A549 (cell line): ENCODE results near the gene TNS1. TPM values are rescaled to one million over a fixed set of nuclear protein-coding genes. Genes with fewer than 3 reads are reported as not detected.

Experiments
- ATAC-seq, 2 experiments: fragments of 200-7000 bp in 1 of 2; fragments of >200 bp in 1 of 2; cut with Nextera tagmentation in 1 of 2; cut with Tn5 transposase in 1 of 2; 3 replicates each; pipeline versions ENCODE4 v1.8.0 to v1.9.1; 2018 to 2020; ENCODE audit warnings: mild to moderate bottlenecking in 1 of 2, moderate library complexity in 1 of 2
- CTCF ChIA-PET: fragments of 300-600 bp; sonication (Branson Sonifier 250); formaldehyde crosslinking; extraction: SDS; loops from one replicate; lab custom pipeline; 2021; ENCODE audit warnings: antibody characterized with exemption, inconsistent platforms; lab: Yijun Ruan, JAX
- POLR2A ChIA-PET: fragments of 350-600 bp; formaldehyde crosslinking; extraction: SDS; loops from one replicate; lab custom pipeline; 2021; ENCODE audit warnings: antibody characterized with exemption, inconsistent platforms; lab: Yijun Ruan, JAX
- DNase-seq, 2 experiments: peaks; one replicate each; pipeline versions ENCODE4 v3.0.0 to v3.0.0-alpha.2; 2011 to 2016; ENCODE audit warnings: low read depth in 1 of 2, low spot score in 1 of 2
- FAIRE-seq: peaks from 2 replicates; lab custom pipeline; 2011; peaks lifted over from hg19 to GRCh38; lab: Jason Lieb, UNC
- H3K27ac ChIP-seq, 2 experiments: fragments of >200 bp; sonication (Bioruptor Twin); formaldehyde crosslinking; 3 replicates each; pipeline ENCODE4 v1.5.1; 2016 to 2017
- H3K4me1 ChIP-seq: fragments of >200 bp; sonication (Bioruptor Twin); formaldehyde crosslinking; 3 replicates; pipeline ENCODE4 v1.6.1; 2016
- H3K4me2 ChIP-seq: fragments of >200 bp; sonication (Bioruptor Twin); formaldehyde crosslinking; 3 replicates; pipeline ENCODE4 v1.6.1; 2016
- H3K4me3 ChIP-seq: fragments of >200 bp; sonication (Bioruptor Twin); formaldehyde crosslinking; 3 replicates; pipeline ENCODE4 v1.5.1; 2016
- H3K9me3 ChIP-seq: fragments of >200 bp; sonication (Bioruptor Twin); formaldehyde crosslinking; 3 replicates; pipeline ENCODE4 v1.6.1; 2016
- BHLHE40 ChIP-seq: IDR thresholded peaks from 2 replicates; pipeline ENCODE4 v1.6.1; 2012; ENCODE audit warnings: low read depth, low read length, inconsistent platforms
- CEBPB ChIP-seq, 2 experiments: fragments of >200 bp in 1 of 2; sonication (Bioruptor Twin) in 1 of 2; formaldehyde crosslinking in 1 of 2; IDR thresholded peaks; 2 replicates each; pipeline ENCODE4 v1.6.1; 2012 to 2016
- EHMT2 ChIP-seq: fragments of 200-600 bp; sonication (generic); IDR thresholded peaks from 2 replicates; pipeline ENCODE4 v1.6.1; 2016; ENCODE audit warnings: antibody characterized with exemption, low read depth, mild to moderate bottlenecking, moderate library complexity
- EP300 ChIP-seq, 2 experiments: fragments of >200 bp; sonication (Bioruptor Twin); formaldehyde crosslinking; IDR thresholded peaks; 2 replicates in 1 of 2; 3 replicates in 1 of 2; pipeline ENCODE4 v1.6.1; 2016 to 2017
- ESRRA ChIP-seq: fragments of 150-350 bp; IDR thresholded peaks from 2 replicates; pipeline ENCODE4 v1.6.1; 2014; ENCODE audit warnings: mild to moderate bottlenecking, low read length, borderline replicate concordance
- FOSL2 ChIP-seq, 2 experiments: fragments of 450-650 bp in 1 of 2; fragments of >200 bp in 1 of 2; sonication (Bioruptor Twin) in 1 of 2; formaldehyde crosslinking; IDR thresholded peaks; 2 replicates each; pipeline versions ENCODE4 v1.5.0 to v1.6.1; 2016 to 2020; ENCODE audit warnings: mild to moderate bottlenecking in 1 of 2, moderate library complexity in 1 of 2
- GATA3 ChIP-seq: IDR thresholded peaks from 2 replicates; pipeline ENCODE4 v1.6.1; 2012; ENCODE audit warnings: borderline replicate concordance
- HDAC2 ChIP-seq: fragments of 200-600 bp; sonication (generic); IDR thresholded peaks from 2 replicates; pipeline ENCODE4 v1.6.1; 2016
- HES2 ChIP-seq: fragments of >200 bp; sonication (Bioruptor Twin); formaldehyde crosslinking; IDR thresholded peaks from 2 replicates; pipeline ENCODE4 v1.6.1; 2016
- JUNB ChIP-seq: fragments of >200 bp; sonication (Bioruptor Twin); formaldehyde crosslinking; IDR thresholded peaks from 2 replicates; pipeline ENCODE4 v1.6.1; 2016
- KDM1A ChIP-seq: fragments of 200-600 bp; sonication (generic); IDR thresholded peaks from 2 replicates; pipeline ENCODE4 v1.6.1; 2016; ENCODE audit warnings: low read depth, mild to moderate bottlenecking
- MAX ChIP-seq: IDR thresholded peaks from 2 replicates; pipeline ENCODE4 v1.6.1; 2012
- NR3C1 ChIP-seq: fragments of >200 bp; sonication (Bioruptor Twin); formaldehyde crosslinking; IDR thresholded peaks from 3 replicates; pipeline ENCODE4 v1.6.1; 2017
- PBX3 ChIP-seq: IDR thresholded peaks from 2 replicates; pipeline ENCODE4 v1.6.1; 2012
- POLR2A ChIP-seq: IDR thresholded peaks from 2 replicates; pipeline ENCODE4 v1.6.1; 2012; ENCODE audit warnings: mild to moderate bottlenecking, low read length
- RAD21 ChIP-seq, 2 experiments: fragments of >200 bp in 1 of 2; sonication (Bioruptor Twin) in 1 of 2; formaldehyde crosslinking in 1 of 2; IDR thresholded peaks in 1 of 2; conservative IDR thresholded peaks in 1 of 2; 2 replicates in 1 of 2; 3 replicates in 1 of 2; pipeline ENCODE4 v1.6.1; 2012 to 2018; ENCODE audit warnings: inconsistent platforms in 1 of 2
- RCOR1 ChIP-seq: fragments of 150-350 bp; IDR thresholded peaks from 2 replicates; pipeline ENCODE4 v1.6.1; 2014; ENCODE audit warnings: antibody characterized with exemption, low read length, low read depth
- RFX5 ChIP-seq: fragments of 450-650 bp; IDR thresholded peaks from 2 replicates; pipeline ENCODE4 v1.7.1; 2014; ENCODE audit warnings: antibody characterized with exemption, mild to moderate bottlenecking, moderate library complexity
- RNF2 ChIP-seq: fragments of 200-600 bp; sonication (generic); IDR thresholded peaks from 2 replicates; pipeline ENCODE4 v1.6.1; 2016; ENCODE audit warnings: low read depth, mild to moderate bottlenecking, antibody characterized with exemption, moderate library complexity, borderline replicate concordance
- SMC3 ChIP-seq: fragments of >200 bp; sonication (Bioruptor Twin); formaldehyde crosslinking; IDR thresholded peaks from 3 replicates; pipeline ENCODE4 v1.6.1; 2018; ENCODE audit warnings: inconsistent platforms
- SREBF2 ChIP-seq: fragments of 450-650 bp; IDR thresholded peaks from 2 replicates; pipeline ENCODE4 v1.6.1; 2014; ENCODE audit warnings: mild to moderate bottlenecking, moderate library complexity
- ZSCAN20 ChIP-seq: fragments of 250-450 bp; sonication (Bioruptor Pico); IDR thresholded peaks from 2 replicates; pipeline ENCODE4 v1.8.0; 2022; ENCODE audit warnings: mild to moderate bottlenecking, moderate library complexity
- WGBS: methylation state at CpG from one replicate; pipeline ENCODE4 v1.1.6; 2017; ENCODE audit errors: missing lambda C conversion rate; 5-methylcytosine and 5-hydroxymethylcytosine counted together
- polyA plus RNA-seq, 4 experiments: library from polyadenylated mRNA; depleted of rRNA in 3 of 4; stranded (reverse); fragments of >200 nt; fragmentation: RNase III in 1 of 4; extraction: RNeasy Plus Mini Kit Qiagen cat#74134 plus additional on column Dnase treatment in 1 of 4; gene quantifications; 2 replicates in 3 of 4; 3 replicates in 1 of 4; pipeline ENCODE4 v1.2.3, GENCODE V29; 2011 to 2017

Gene TNS1
- polyA plus RNA-seq, 2 of the 4 experiments (the other 2 are of a cell fraction): 4.9 to 10.6 TPM

- CTCF ChIA-PET: interaction anchor here (1.5 to 1.7 kb wide), 3 partner anchors 7 to 1066 kb away, joined by 3 to 6 read pairs (median 4); no protein-coding TSS in a partner anchor
- Histone ChIP-seq H3K4me2 (no peak overlapping the region), H3K4me3 (no peak overlapping the region), H3K9me3 (no peaks in the 10 kb centered on the region), H3K4me1 (no peaks in the 10 kb centered on the region), H3K27ac (no peak overlapping the region)
- WGBS: 42% methylated on average over 5 of the region's 5 CpGs
- FAIRE-seq (no peak), DNase-seq (no peak), ATAC-seq (no peak)
- POLR2A ChIA-PET: no interaction called here
- TF ChIP-seq ZSCAN20 (CRISPR knock-in tag): no peak
- TF ChIP-seq HES2: no peak
- TF ChIP-seq PBX3: no peak
- no peak for TF ChIP-seq RAD21 (conservative IDR thresholded peaks at IDR 0.05 in 1 of 2, IDR thresholded peaks at IDR 0.05 in 1 of 2)
- no peak for TF ChIP-seq GATA3
- TF ChIP-seq BHLHE40: no peak
- no peak for TF ChIP-seq ESRRA
- TF ChIP-seq RNF2: no peak
- TF ChIP-seq SREBF2: no peak
- TF ChIP-seq NR3C1: no peak
- no peak for TF ChIP-seq EP300 (IDR thresholded peaks at IDR 0.05)
- no peak for TF ChIP-seq FOSL2 (IDR thresholded peaks at IDR 0.05)
- no peak for TF ChIP-seq FOSL2 (CRISPR knock-in tag; IDR thresholded peaks at IDR 0.05)
- no peak for TF ChIP-seq JUNB
- no peak for TF ChIP-seq KDM1A
- no peak for TF ChIP-seq EHMT2
- no peak for TF ChIP-seq HDAC2
- no peak for TF ChIP-seq RFX5
- TF ChIP-seq CEBPB (IDR thresholded peaks at IDR 0.05): no peak
- TF ChIP-seq MAX: no peak
- TF ChIP-seq RCOR1: no peak
Observed at GRCh38 chr2:217755027-217755745, 247.6 kb downstream of the TNS1 start.

GRCh38 chr2:217753460-217754200, 249.2 kb downstream of the TNS1 start:
- POLR2A ChIA-PET: no interaction called here
- Histone ChIP-seq H3K4me2 (no peak overlapping the region), H3K27ac (no peak overlapping the region), H3K9me3 (no peaks in the 10 kb centered on the region), H3K4me3 (no peak overlapping the region), H3K4me1 (no peaks in the 10 kb centered on the region)
- 50% methylated on average over 9 of the region's 9 CpGs for WGBS
- TF ChIP-seq POLR2A: no peak
- no peak for TF ChIP-seq GATA3
- TF ChIP-seq SMC3: no peak
- CTCF ChIA-PET: interaction anchor here (0.7 to 1.3 kb wide), 2 partner anchors 35 to 40 kb away, joined by 3 read pairs; no protein-coding TSS in a partner anchor
- no peak for DNase-seq
- FAIRE-seq: no peak
- no peak for ATAC-seq
